PC-9 (cell line): ENCODE data around the gene BCL7B. TPM values are rescaled to one million over a fixed set of nuclear protein-coding genes. Genes with fewer than 3 reads are reported as not detected.

Experiments
- BruUV-seq: library from RNA; stranded (reverse); fragments of 400-500 nt; replicated peaks from 2 replicates; lab custom pipeline; 2021; lab: Mats Ljungman, UMichigan
- CTCF ChIA-PET: fragments of 300-600 bp; sonication (Branson Sonifier 250); formaldehyde crosslinking; loops from one replicate; lab custom pipeline; 2022; ENCODE audit warnings: antibody characterized with exemption; lab: Charles Lee
- POLR2A ChIA-PET: fragments of 300-600 bp; sonication (Branson Sonifier 250); formaldehyde crosslinking; loops from one replicate; lab custom pipeline; 2022; ENCODE audit warnings: antibody characterized with exemption; ENCODE audit not compliant: unreplicated experiment; lab: Charles Lee
- DNase-seq, 2 experiments: peaks; one replicate each; pipeline versions ENCODE4 v3.0.0 to v3.0.0-alpha.2; 2015 to 2022; ENCODE audit warnings: mixed read lengths in 1 of 2
- H2AFZ ChIP-seq: fragments of 200-600 bp; sonication (generic); 2 replicates; pipeline ENCODE4 v1.8.1; 2017; ENCODE audit warnings: antibody characterized with exemption
- H3F3A ChIP-seq: fragments of 200-600 bp; sonication (generic); 2 replicates; pipeline ENCODE4 v1.8.1; 2017; ENCODE audit warnings: antibody characterized with exemption, mild to moderate bottlenecking, low read depth; ENCODE audit not compliant: insufficient read depth
- H3K27ac ChIP-seq: fragments of 200-600 bp; sonication (generic); 2 replicates; pipeline ENCODE4 v1.6.1; 2016; ENCODE audit warnings: mixed run types
- H3K27me3 ChIP-seq: fragments of 200-600 bp; sonication (generic); 2 replicates; pipeline ENCODE4 v1.6.1; 2016; ENCODE audit warnings: low read depth, mixed run types; ENCODE audit not compliant: insufficient read depth
- H3K36me3 ChIP-seq: fragments of 200-600 bp; sonication (generic); 2 replicates; pipeline ENCODE4 v1.6.1; 2016; ENCODE audit warnings: low read depth, mixed run types
- H3K4me1 ChIP-seq: fragments of 200-600 bp; sonication (generic); replicated peaks from 2 replicates; pipeline ENCODE4 v1.6.1; 2016; ENCODE audit warnings: mixed run types; ENCODE audit not compliant: insufficient read depth
- H3K4me2 ChIP-seq: fragments of 200-600 bp; sonication (generic); 2 replicates; pipeline ENCODE4 v1.6.1; 2017; ENCODE audit warnings: mixed run types
- H3K4me3 ChIP-seq: fragments of 200-600 bp; sonication (generic); 2 replicates; pipeline ENCODE4 v1.6.1; 2016; ENCODE audit warnings: mixed run types
- H3K79me2 ChIP-seq: fragments of 200-600 bp; sonication (generic); 2 replicates; pipeline ENCODE4 v1.6.1; 2017; ENCODE audit warnings: low read depth, mixed run types
- H3K9me2 ChIP-seq: fragments of 200-600 bp; sonication (generic); 2 replicates; pipeline ENCODE4 v1.8.1; 2017; ENCODE audit warnings: mild to moderate bottlenecking; ENCODE audit not compliant: insufficient read depth
- H3K9me3 ChIP-seq: fragments of 200-600 bp; sonication (generic); 2 replicates; pipeline ENCODE4 v1.8.1; 2016; ENCODE audit warnings: low read depth; ENCODE audit not compliant: insufficient read depth
- H4K20me1 ChIP-seq: fragments of 200-600 bp; sonication (generic); 2 replicates; pipeline ENCODE4 v1.8.1; 2017; ENCODE audit not compliant: insufficient read depth
- EZH2 ChIP-seq: fragments of 200-600 bp; sonication (generic); IDR thresholded peaks from 2 replicates; pipeline ENCODE4 v1.8.0; 2017; ENCODE audit warnings: antibody characterized with exemption, low read depth
- intact Hi-C: fragments of 100-400 bp; cut with micrococcal nuclease; formaldehyde crosslinking; loops from one replicate; pipeline ENCODE4 v1.10.0; 2022; ENCODE audit not compliant: unreplicated experiment
- total RNA-seq: library from RNA; stranded (reverse); gene quantifications from 2 replicates; pipeline ENCODE4 v1.2.3, GENCODE V29; 2021
- TF ChIP-seq, protein P1 (sequence below): fragments of 200-600 bp; sonication (generic); conservative IDR thresholded peaks from 2 replicates; pipeline ENCODE4 v1.6.1; 2017; ENCODE audit warnings: mixed run types, antibody characterized with exemption, mild to moderate bottlenecking, moderate library complexity

BCL7B gene
- total RNA-seq, 1 experiment from 2014 or later, result 70.4 TPM

DNA sequence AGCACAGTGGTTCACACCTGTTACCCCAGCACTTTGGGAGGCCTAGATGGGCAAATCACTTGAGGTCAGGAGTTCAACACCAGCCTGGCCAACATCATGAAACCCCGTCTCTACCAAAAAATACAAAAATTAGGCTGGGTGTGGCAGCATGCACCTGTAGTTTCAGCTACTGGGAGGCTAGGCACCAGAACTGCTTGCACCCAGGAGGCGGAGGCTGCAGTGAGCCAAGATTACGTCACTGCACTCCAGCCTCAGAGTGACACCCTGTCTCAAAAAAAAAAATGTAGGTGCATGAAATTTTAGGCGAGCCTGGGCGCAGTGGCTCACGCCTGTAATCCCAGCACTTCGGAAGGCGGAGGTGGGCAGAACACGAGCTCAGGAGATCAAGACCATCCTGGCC, 9.6 kb downstream of the BCL7B start:
- no peaks in the 10 kb centered on the region for H3K9me3 ChIP-seq
- no peaks in the 10 kb centered on the region for H3K4me1 ChIP-seq
- CTCF ChIA-PET, result no interaction called here
- no peaks in the 10 kb centered on the region for H3K27me3 ChIP-seq
- POLR2A ChIA-PET, result interaction anchor here (0.6 kb wide), 1 partner anchor 25 kb away, joined by 5 read pairs; no protein-coding TSS in a partner anchor
- TF ChIP-seq, protein P1, sequence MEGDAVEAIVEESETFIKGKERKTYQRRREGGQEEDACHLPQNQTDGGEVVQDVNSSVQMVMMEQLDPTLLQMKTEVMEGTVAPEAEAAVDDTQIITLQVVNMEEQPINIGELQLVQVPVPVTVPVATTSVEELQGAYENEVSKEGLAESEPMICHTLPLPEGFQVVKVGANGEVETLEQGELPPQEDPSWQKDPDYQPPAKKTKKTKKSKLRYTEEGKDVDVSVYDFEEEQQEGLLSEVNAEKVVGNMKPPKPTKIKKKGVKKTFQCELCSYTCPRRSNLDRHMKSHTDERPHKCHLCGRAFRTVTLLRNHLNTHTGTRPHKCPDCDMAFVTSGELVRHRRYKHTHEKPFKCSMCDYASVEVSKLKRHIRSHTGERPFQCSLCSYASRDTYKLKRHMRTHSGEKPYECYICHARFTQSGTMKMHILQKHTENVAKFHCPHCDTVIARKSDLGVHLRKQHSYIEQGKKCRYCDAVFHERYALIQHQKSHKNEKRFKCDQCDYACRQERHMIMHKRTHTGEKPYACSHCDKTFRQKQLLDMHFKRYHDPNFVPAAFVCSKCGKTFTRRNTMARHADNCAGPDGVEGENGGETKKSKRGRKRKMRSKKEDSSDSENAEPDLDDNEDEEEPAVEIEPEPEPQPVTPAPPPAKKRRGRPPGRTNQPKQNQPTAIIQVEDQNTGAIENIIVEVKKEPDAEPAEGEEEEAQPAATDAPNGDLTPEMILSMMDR, result no peak
- TF ChIP-seq EZH2, result no peak
- H3K4me2 ChIP-seq, result no peak overlapping the region
- H3K36me3 ChIP-seq, result 0 out of 2 replicates have a peak, but pooled peaks cover 4% of the 10 kb centered on the region
- no TSS peak for BruUV-seq
- 0 out of 2 replicates have a peak, but pooled peaks cover 4% of the 10 kb centered on the region for H3F3A ChIP-seq
- no peak overlapping the region for H3K27ac ChIP-seq
- no peak overlapping the region for H3K4me3 ChIP-seq
- H2AFZ ChIP-seq, result no peak overlapping the region
- H3K79me2 ChIP-seq, result peaks cover 66% of the 10 kb centered on the region
- no peak for DNase-seq
- no peaks in the 10 kb centered on the region for H3K9me2 ChIP-seq
- peaks cover 52% of the 10 kb centered on the region for H4K20me1 ChIP-seq
- intact Hi-C loops, result no loop called here

DNA sequence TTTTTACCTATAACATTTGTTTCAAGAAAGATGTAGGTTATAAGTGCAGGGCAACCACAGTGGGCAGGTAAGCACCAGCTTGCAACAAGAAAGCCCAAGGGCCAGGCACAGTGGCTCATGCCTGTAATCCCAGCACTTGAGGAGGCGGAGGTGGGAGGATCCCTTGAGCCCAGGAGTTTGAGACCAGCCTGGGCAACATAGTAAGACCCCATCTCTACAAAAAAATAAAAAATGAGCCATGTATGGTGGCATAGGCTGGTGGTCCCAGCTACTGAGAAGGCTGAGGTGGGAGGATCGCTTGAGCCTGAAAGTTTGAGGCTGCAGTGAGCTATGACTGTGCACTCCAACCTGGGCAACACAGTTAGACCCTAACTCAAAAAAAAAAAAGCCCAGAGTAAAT, 12.8 kb downstream of the BCL7B start:
- Histone ChIP-seq H3K4me1 (no peaks in the 10 kb centered on the region), H3K4me3 (no peak overlapping the region), H3K36me3 (peaks cover 14% of the 10 kb centered on the region; the same call in 1 of the 2 replicates), H3K4me2 (no peak overlapping the region), H4K20me1 (peaks cover 43% of the 10 kb centered on the region), H3K9me3 (no peaks in the 10 kb centered on the region), H3K27ac (no peak overlapping the region), H3K27me3 (no peaks in the 10 kb centered on the region), H2AFZ (no peak overlapping the region), H3K79me2 (peaks cover 45% of the 10 kb centered on the region), H3K9me2 (no peaks in the 10 kb centered on the region), H3F3A (0 out of 2 replicates have a peak, but pooled peaks cover 4% of the 10 kb centered on the region)
- no peak for DNase-seq
- ChIA-PET POLR2A (no interaction called here), CTCF (no interaction called here)
- intact Hi-C loops, result no loop called here
- no TSS peak for BruUV-seq
- TF ChIP-seq, protein P1, result no peak
- no peak for TF ChIP-seq EZH2

DNA sequence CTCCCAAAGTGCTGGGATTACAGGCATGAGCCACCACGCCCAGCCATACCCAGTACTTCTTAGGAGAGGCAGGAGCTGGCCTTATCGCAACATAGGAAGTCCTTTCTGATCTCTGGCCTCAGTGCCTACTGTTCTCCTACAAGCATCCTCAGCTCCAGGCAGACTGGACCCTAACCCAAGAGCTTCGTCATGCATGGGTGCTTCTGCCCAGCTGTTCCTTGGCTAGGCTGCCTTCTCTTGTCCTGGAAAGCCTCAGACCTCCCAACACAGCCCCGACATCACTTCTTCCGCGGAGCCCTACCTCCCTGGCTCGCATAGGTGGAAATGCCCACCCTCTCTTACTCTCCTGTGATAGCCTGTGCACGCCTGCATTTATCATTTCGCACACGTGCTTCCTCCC, 15.8 kb downstream of the BCL7B start:
- Histone ChIP-seq H3K27ac (no peak overlapping the region), H3K79me2 (peaks cover 20% of the 10 kb centered on the region), H3K4me2 (no peak overlapping the region), H3K4me1 (no peaks in the 10 kb centered on the region), H3K27me3 (no peaks in the 10 kb centered on the region), H3K36me3 (peaks cover 20% of the 10 kb centered on the region; the same call in 1 of the 2 replicates), H3K9me2 (no peaks in the 10 kb centered on the region), H3K9me3 (no peaks in the 10 kb centered on the region), H2AFZ (no peak overlapping the region), H3K4me3 (no peak overlapping the region), H3F3A (no peaks in the 10 kb centered on the region), H4K20me1 (peaks cover 28% of the 10 kb centered on the region)
- BruUV-seq, result no TSS peak
- intact Hi-C loops, result no loop called here
- TF ChIP-seq EZH2, result no peak
- DNase-seq, result no peak
- CTCF ChIA-PET, result interaction anchor here (0.6 kb wide), 1 partner anchor 30 kb away, joined by 3 read pairs; no protein-coding TSS in a partner anchor
- POLR2A ChIA-PET, result no interaction called here
